ENCODE results near the gene TFDP1.

DNA sequence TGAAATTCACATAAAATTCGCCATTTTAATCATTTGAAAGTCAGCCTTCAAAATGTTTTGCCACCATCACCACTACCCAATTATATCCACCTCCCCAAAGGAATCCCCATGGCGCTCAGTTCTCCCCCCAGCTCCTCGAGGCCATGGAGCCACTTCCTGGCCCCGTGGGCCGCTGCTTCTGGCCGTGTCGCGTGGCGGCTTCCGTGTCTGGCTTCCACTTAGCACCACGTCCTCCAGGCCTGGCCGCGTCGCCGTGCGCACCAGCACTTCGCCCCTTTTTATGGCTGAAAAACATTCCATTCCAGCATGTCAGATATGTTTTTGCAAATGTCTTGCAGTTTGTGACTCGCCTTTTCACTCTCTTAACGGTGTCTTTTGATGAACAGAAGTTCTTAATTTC, 47.3 kb upstream of the TFDP1 start:
- TF ChIP-seq, protein P1, sequence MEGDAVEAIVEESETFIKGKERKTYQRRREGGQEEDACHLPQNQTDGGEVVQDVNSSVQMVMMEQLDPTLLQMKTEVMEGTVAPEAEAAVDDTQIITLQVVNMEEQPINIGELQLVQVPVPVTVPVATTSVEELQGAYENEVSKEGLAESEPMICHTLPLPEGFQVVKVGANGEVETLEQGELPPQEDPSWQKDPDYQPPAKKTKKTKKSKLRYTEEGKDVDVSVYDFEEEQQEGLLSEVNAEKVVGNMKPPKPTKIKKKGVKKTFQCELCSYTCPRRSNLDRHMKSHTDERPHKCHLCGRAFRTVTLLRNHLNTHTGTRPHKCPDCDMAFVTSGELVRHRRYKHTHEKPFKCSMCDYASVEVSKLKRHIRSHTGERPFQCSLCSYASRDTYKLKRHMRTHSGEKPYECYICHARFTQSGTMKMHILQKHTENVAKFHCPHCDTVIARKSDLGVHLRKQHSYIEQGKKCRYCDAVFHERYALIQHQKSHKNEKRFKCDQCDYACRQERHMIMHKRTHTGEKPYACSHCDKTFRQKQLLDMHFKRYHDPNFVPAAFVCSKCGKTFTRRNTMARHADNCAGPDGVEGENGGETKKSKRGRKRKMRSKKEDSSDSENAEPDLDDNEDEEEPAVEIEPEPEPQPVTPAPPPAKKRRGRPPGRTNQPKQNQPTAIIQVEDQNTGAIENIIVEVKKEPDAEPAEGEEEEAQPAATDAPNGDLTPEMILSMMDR (IDR thresholded peaks at IDR 0.05) = no peak
- no peak for TF ChIP-seq POLR2A (IDR thresholded peaks at IDR 0.05)

Data from uterus (tissue), 2 donors.